OCI-LY1 (cell line): Measurements from ENCODE around the gene KRTAP10-12.

Experiments
- H2AFZ ChIP-seq: fragments of 200-600 bp; sonication (generic), shearing (Covaris generic); 2 replicates; pipeline ENCODE4 v1.6.0; 2014; ENCODE audit warnings: antibody characterized with exemption, mild to moderate bottlenecking, low read length
- H3F3A ChIP-seq: fragments of 200-600 bp; sonication (generic), shearing (Covaris generic); 2 replicates; pipeline ENCODE4 v1.6.0; 2014; ENCODE audit warnings: mild to moderate bottlenecking, antibody characterized with exemption, low read length, moderate library complexity; ENCODE audit not compliant: insufficient read depth
- H3K27ac ChIP-seq: fragments of 200-600 bp; sonication (generic); 2 replicates; pipeline ENCODE4 v1.5.1; 2014; ENCODE audit warnings: low read length, mixed run types, mild to moderate bottlenecking, low read depth; ENCODE audit not compliant: poor library complexity, severe bottlenecking
- H3K27me3 ChIP-seq: fragments of 200-600 bp; sonication (generic); 2 replicates; pipeline ENCODE4 v1.6.0; 2014; ENCODE audit warnings: antibody characterized with exemption, mild to moderate bottlenecking, low read length, moderate library complexity; ENCODE audit not compliant: insufficient read depth
- H3K36me3 ChIP-seq: fragments of 200-600 bp; sonication (generic); 2 replicates; pipeline ENCODE4 v1.6.1; 2014; ENCODE audit warnings: mild to moderate bottlenecking, antibody characterized with exemption, low read length, moderate library complexity, mixed read lengths; ENCODE audit not compliant: insufficient read depth
- H3K4me1 ChIP-seq: fragments of 200-600 bp; sonication (generic); 2 replicates; pipeline ENCODE4 v1.5.1; 2014; ENCODE audit warnings: mild to moderate bottlenecking, low read length, moderate library complexity; ENCODE audit not compliant: insufficient read depth, severe bottlenecking
- H3K4me2 ChIP-seq: fragments of 200-600 bp; sonication (generic), shearing (Covaris generic); 2 replicates; pipeline ENCODE4 v1.6.1; 2014; ENCODE audit warnings: low read length
- H3K4me3 ChIP-seq: fragments of 200-600 bp; sonication (generic); 2 replicates; pipeline ENCODE4 v1.5.1; 2014; ENCODE audit warnings: low read length, low read depth, mild to moderate bottlenecking, mixed read lengths; ENCODE audit not compliant: poor library complexity, severe bottlenecking
- H3K79me2 ChIP-seq: fragments of 200-600 bp; shearing (Covaris generic); 2 replicates; pipeline ENCODE4 v1.6.1; 2016; ENCODE audit warnings: mixed run types, low read length, mixed read lengths; ENCODE audit not compliant: insufficient read depth
- H3K9ac ChIP-seq: fragments of 200-600 bp; sonication (generic), shearing (Covaris generic); 2 replicates; pipeline ENCODE4 v1.6.1; 2014; ENCODE audit warnings: mild to moderate bottlenecking, low read length, mixed read lengths
- H3K9me2 ChIP-seq: fragments of 200-600 bp; sonication (generic), shearing (Covaris generic); 2 replicates; pipeline ENCODE4 v1.6.1; 2014; ENCODE audit warnings: low read depth, mild to moderate bottlenecking, low read length, mixed read lengths
- H3K9me3 ChIP-seq: fragments of 200-600 bp; shearing (Covaris generic); 2 replicates; pipeline ENCODE4 v1.6.1; 2014; ENCODE audit warnings: low read length, mixed read lengths
- H4K20me1 ChIP-seq: fragments of 200-600 bp; sonication (generic), shearing (Covaris generic); 2 replicates; pipeline ENCODE4 v1.6.0; 2016; ENCODE audit warnings: mild to moderate bottlenecking, low read length; ENCODE audit not compliant: insufficient read depth
- CTCF ChIP-seq: fragments of 200-600 bp; sonication (generic), shearing (Covaris generic); IDR thresholded peaks from 2 replicates; pipeline ENCODE4 v1.5.1; 2017; ENCODE audit warnings: mild to moderate bottlenecking, antibody characterized with exemption, low read length, moderate library complexity, mixed read lengths
- EZH2 ChIP-seq: fragments of 200-600 bp; sonication (generic), shearing (Covaris generic); IDR thresholded peaks from 2 replicates; pipeline ENCODE4 v1.8.0; 2017; ENCODE audit warnings: borderline replicate concordance, mixed run types, mild to moderate bottlenecking, antibody characterized with exemption, low read length, moderate library complexity, mixed read lengths

The KRTAP10-12 gene

DNA sequence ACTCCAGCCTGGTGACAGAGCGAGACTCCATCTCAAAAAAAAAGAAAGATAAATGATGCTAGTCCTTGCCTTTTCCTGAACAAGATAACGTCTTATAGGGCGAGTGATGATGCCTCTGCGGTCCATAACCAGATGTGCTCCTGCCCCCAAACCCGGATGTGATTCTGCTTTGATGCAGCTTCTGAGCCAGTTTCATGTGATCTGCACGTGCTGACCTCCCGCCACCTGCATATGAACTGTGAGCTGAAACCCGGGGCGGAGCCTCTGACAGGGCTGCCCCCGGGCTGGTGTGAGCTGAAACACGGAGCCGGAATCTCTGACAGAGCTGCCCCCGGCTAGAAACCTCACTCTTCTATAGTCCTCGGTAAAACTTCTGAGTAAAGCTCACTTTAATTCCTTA is 43.8 kb upstream of the KRTAP10-12 start:
- Histone ChIP-seq H3K4me3 (no peak overlapping the region), H4K20me1 (no peaks in the 10 kb centered on the region), H3K9me3 (0 out of 2 replicates have a peak, but pooled peaks cover 2% of the 10 kb centered on the region), H3F3A (no peaks in the 10 kb centered on the region), H3K9me2 (no peaks in the 10 kb centered on the region), H3K27me3 (peaks cover 12% of the 10 kb centered on the region; the same call in 1 of the 2 replicates), H3K79me2 (no peaks in the 10 kb centered on the region), H3K36me3 (no peaks in the 10 kb centered on the region; the same call in 1 of the 2 replicates), H2AFZ (no peak overlapping the region), H3K4me2 (no peak overlapping the region), H3K4me1 (no peaks in the 10 kb centered on the region), H3K27ac (no peak overlapping the region), H3K9ac (no peak overlapping the region)
- TF ChIP-seq CTCF (no peak), EZH2 (no peak)

- no peaks in the 10 kb centered on the region for H3K4me1 ChIP-seq
- no peak overlapping the region for H3K9ac ChIP-seq
- no peak overlapping the region for H3K4me2 ChIP-seq
- H3K27me3 ChIP-seq: peaks cover 12% of the 10 kb centered on the region; the same call in 1 of the 2 replicates
- no peak overlapping the region for H3K27ac ChIP-seq
- no peak for TF ChIP-seq CTCF
- TF ChIP-seq EZH2: no peak
- H2AFZ ChIP-seq: no peak overlapping the region
- H3K36me3 ChIP-seq: no peaks in the 10 kb centered on the region; the same call in 1 of the 2 replicates
- no peak overlapping the region for H3K4me3 ChIP-seq
- no peaks in the 10 kb centered on the region for H3K79me2 ChIP-seq
- H3K9me2 ChIP-seq: no peaks in the 10 kb centered on the region
- no peaks in the 10 kb centered on the region for H4K20me1 ChIP-seq
- H3K9me3 ChIP-seq: 0 out of 2 replicates have a peak, but pooled peaks cover 2% of the 10 kb centered on the region
- no peaks in the 10 kb centered on the region for H3F3A ChIP-seq
Measured at GRCh38 chr21:44653656-44654575, 43.1 kb upstream of the KRTAP10-12 start.

DNA sequence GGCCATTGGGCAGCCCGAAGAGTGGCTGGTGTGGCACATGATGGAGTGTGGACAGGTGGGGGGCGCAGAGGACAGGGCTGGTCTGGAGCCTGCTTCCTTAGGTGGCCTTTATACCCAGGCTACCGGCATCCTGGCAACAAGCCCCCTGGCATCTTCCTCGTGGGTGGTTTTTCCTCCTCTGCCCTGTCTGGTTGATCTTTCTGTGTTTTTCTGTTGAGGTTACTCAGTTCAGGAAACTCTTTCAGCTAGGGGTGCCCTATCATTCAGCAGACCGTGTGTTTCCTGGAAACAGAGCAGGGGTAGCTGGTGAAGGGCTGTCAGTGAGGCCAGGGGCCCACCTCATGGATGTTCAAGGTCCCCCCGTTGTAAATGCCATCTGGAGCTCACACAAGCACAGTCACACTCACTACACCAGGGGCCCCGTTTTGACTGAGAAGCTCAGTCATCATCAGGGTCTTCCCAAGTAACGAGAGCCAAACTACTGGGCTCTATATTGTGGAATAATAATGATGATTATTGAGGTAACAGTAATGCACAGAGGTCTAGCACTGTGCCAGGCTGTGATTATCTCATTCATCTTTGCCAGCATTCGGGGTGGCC is 42.3 kb upstream of the KRTAP10-12 start, which contains the start of gene KRTAP12-4:
TSS of gene KRTAP12-4 (minus strand) at position 84 of the 600 bp plus-strand sequence. CDS start at position 39, 45 bp downstream.
- peaks cover 12% of the 10 kb centered on the region; the same call in 1 of the 2 replicates for H3K27me3 ChIP-seq
- no peaks in the 10 kb centered on the region for H3K9me2 ChIP-seq
- no peaks in the 10 kb centered on the region for H3K79me2 ChIP-seq
- no peak for TF ChIP-seq EZH2
- TF ChIP-seq CTCF: no peak
- no peaks in the 10 kb centered on the region for H3K4me1 ChIP-seq
- H4K20me1 ChIP-seq: no peaks in the 10 kb centered on the region
- no peak within 1 kb of the TSS for H3K4me2 ChIP-seq
- H3F3A ChIP-seq: no peaks in the 10 kb centered on the region
- no peak within 1 kb of the TSS for H3K27ac ChIP-seq
- no peak within 1 kb of the TSS for H3K4me3 ChIP-seq
- no peaks in the 10 kb centered on the region; the same call in 1 of the 2 replicates for H3K36me3 ChIP-seq
- no peak within 1 kb of the TSS for H3K9ac ChIP-seq
- 0 out of 2 replicates have a peak, but pooled peaks cover 2% of the 10 kb centered on the region for H3K9me3 ChIP-seq
- H2AFZ ChIP-seq: no peak within 1 kb of the TSS
